Activated naive CD8-positive, alpha-beta T cell treated with anti-CD3 and anti-CD28 coated beads, Interleukin-2, amount 50 U/mL, for 16 hours (primary cell): ENCODE data around the gene DOCK1.

Experiments
- DNase-seq: peaks from one replicate; pipeline ENCODE4 v3.0.0-alpha.2; 2020; ENCODE audit warnings: low read depth, low spot score

The DOCK1 gene

GRCh38 chr10:127351542-127351941 is 446.3 kb downstream of the DOCK1 start:
- no peak for DNase-seq

GRCh38 chr10:127353544-127353943 is 448.3 kb downstream of the DOCK1 start:
- DNase-seq, result no peak

- no peak for DNase-seq
Measured at GRCh38 chr10:127354255-127354654, 449.0 kb downstream of the DOCK1 start.

GRCh38 chr10:127354992-127355391 is 449.8 kb downstream of the DOCK1 start:
- DNase-seq, result no peak

- no peak for DNase-seq
Measured at GRCh38 chr10:127356360-127356759, 451.1 kb downstream of the DOCK1 start.

GRCh38 chr10:127357265-127357664 is 452.0 kb downstream of the DOCK1 start:
- DNase-seq, result no peak

GRCh38 chr10:127358337-127358736 is 453.1 kb downstream of the DOCK1 start:
- DNase-seq, result no peak

- DNase-seq, result no peak
Measured at GRCh38 chr10:127364034-127364433, 458.8 kb downstream of the DOCK1 start.

- no peak for DNase-seq
Measured at GRCh38 chr10:127368101-127368500, 462.9 kb downstream of the DOCK1 start.

GRCh38 chr10:127368929-127369328 is 463.7 kb downstream of the DOCK1 start:
- DNase-seq, result no peak

GRCh38 chr10:127370601-127371000 is 465.4 kb downstream of the DOCK1 start:
- DNase-seq, result no peak

- DNase-seq, result no peak
Measured at GRCh38 chr10:127372361-127372760, 467.1 kb downstream of the DOCK1 start.

GRCh38 chr10:127374074-127374680 is 468.9 kb downstream of the DOCK1 start:
- no peak for DNase-seq

- DNase-seq, result no peak
Measured at GRCh38 chr10:127374901-127375300, 469.7 kb downstream of the DOCK1 start.

GRCh38 chr10:127375461-127375860 is 470.2 kb downstream of the DOCK1 start:
- DNase-seq, result no peak

- no peak for DNase-seq
Measured at GRCh38 chr10:127376071-127376470, 470.8 kb downstream of the DOCK1 start.

GRCh38 chr10:127378628-127379027 is 473.4 kb downstream of the DOCK1 start:
- DNase-seq, result no peak

GRCh38 chr10:127384532-127384931 is 479.3 kb downstream of the DOCK1 start:
- DNase-seq, result no peak

GRCh38 chr10:127385066-127385465 is 479.8 kb downstream of the DOCK1 start:
- DNase-seq, result no peak

GRCh38 chr10:127386606-127387327 is 481.5 kb downstream of the DOCK1 start:
- no peak for DNase-seq

- DNase-seq, result no peak
Measured at GRCh38 chr10:127391875-127392274, 486.6 kb downstream of the DOCK1 start.

GRCh38 chr10:127392351-127393235 is 487.4 kb downstream of the DOCK1 start:
- DNase-seq, result no peak
